Trophoblast cell (in vitro differentiated cells and primary cell): ENCODE measurements around the gene ACP6.

ENCODE experiments used
- DNase-seq, 2 donors: peaks; one replicate each; pipeline ENCODE4 v3.0.0-alpha.2; 2016
- H2AFZ ChIP-seq: 2 replicates; pipeline ENCODE4 v1.6.1; 2013; ENCODE audit warnings: low read length, moderate library complexity, mild to moderate bottlenecking; ENCODE audit not compliant: insufficient read depth, poor library complexity
- H2AK5ac ChIP-seq: 2 replicates; pipeline ENCODE4 v1.6.1; 2013; ENCODE audit warnings: mild to moderate bottlenecking, low read length
- H2BK120ac ChIP-seq: 2 replicates; pipeline ENCODE4 v1.6.1; 2013; ENCODE audit warnings: low read length, mild to moderate bottlenecking, moderate library complexity; ENCODE audit not compliant: insufficient read depth, poor library complexity
- H2BK12ac ChIP-seq: 2 replicates; pipeline ENCODE4 v1.6.1; 2013; ENCODE audit warnings: mild to moderate bottlenecking, low read length, moderate library complexity
- H2BK5ac ChIP-seq: 2 replicates; pipeline ENCODE4 v1.6.1; 2013; ENCODE audit warnings: low read length, low read depth, moderate library complexity, mild to moderate bottlenecking; ENCODE audit not compliant: poor library complexity
- H3K14ac ChIP-seq: 2 replicates; pipeline ENCODE4 v1.6.1; 2013; ENCODE audit warnings: mild to moderate bottlenecking, low read length
- H3K18ac ChIP-seq: 2 replicates; pipeline ENCODE4 v1.6.1; 2013; ENCODE audit warnings: mild to moderate bottlenecking, low read length
- H3K23ac ChIP-seq: 2 replicates; pipeline ENCODE4 v1.6.1; 2013; ENCODE audit warnings: low read length
- H3K27ac ChIP-seq: 2 replicates; pipeline ENCODE4 v1.5.1; 2013; ENCODE audit warnings: low read depth, mild to moderate bottlenecking, inconsistent platforms, low read length, moderate library complexity
- H3K27me3 ChIP-seq: 2 replicates; pipeline ENCODE4 v1.6.1; 2013; ENCODE audit warnings: inconsistent platforms, mild to moderate bottlenecking, low read length, moderate library complexity; ENCODE audit not compliant: insufficient read depth
- H3K36me3 ChIP-seq, 2 experiments: 1 replicate in 1 of 2; 2 replicates in 1 of 2; pipeline ENCODE4 v1.6.1; 2013; ENCODE audit warnings: low read length in 2 of 2, mild to moderate bottlenecking in 2 of 2, moderate library complexity in 1 of 2; ENCODE audit not compliant: insufficient read depth in 2 of 2, control insufficient read depth in 1 of 2
- H3K4ac ChIP-seq: 2 replicates; pipeline ENCODE4 v1.6.1; 2013; ENCODE audit warnings: low read depth, mild to moderate bottlenecking, low read length, moderate library complexity
- H3K4me1 ChIP-seq, 2 experiments: 1 replicate in 1 of 2; 2 replicates in 1 of 2; pipeline ENCODE4 v1.6.1; 2013; ENCODE audit warnings: low read length in 2 of 2, mild to moderate bottlenecking in 2 of 2, moderate library complexity in 1 of 2; ENCODE audit not compliant: insufficient read depth in 2 of 2, control insufficient read depth in 1 of 2
- H3K4me2 ChIP-seq: 2 replicates; pipeline ENCODE4 v1.6.1; 2013; ENCODE audit warnings: inconsistent platforms, mild to moderate bottlenecking, low read length, moderate library complexity
- H3K4me3 ChIP-seq: 2 replicates; pipeline ENCODE4 v1.5.1; 2013; ENCODE audit warnings: mild to moderate bottlenecking, low read depth, low read length, inconsistent platforms
- H3K79me1 ChIP-seq: one replicate; pipeline ENCODE4 v1.6.1; 2013; ENCODE audit warnings: low read length
- H3K79me2 ChIP-seq: 2 replicates; pipeline ENCODE4 v1.6.1; 2013; ENCODE audit warnings: low read length, mild to moderate bottlenecking; ENCODE audit not compliant: control insufficient read depth, insufficient read depth, poor library complexity
- H3K9ac ChIP-seq: 2 replicates; pipeline ENCODE4 v1.6.1; 2013; ENCODE audit warnings: mild to moderate bottlenecking, low read length
- H3K9me3 ChIP-seq: 2 replicates; pipeline ENCODE4 v1.6.1; 2013; ENCODE audit warnings: low read depth, mild to moderate bottlenecking, control low read depth, inconsistent platforms, low read length; ENCODE audit not compliant: insufficient read depth
- H4K12ac ChIP-seq: 2 replicates; pipeline ENCODE4 v1.6.1; 2013; ENCODE audit warnings: low read depth, mild to moderate bottlenecking, low read length, moderate library complexity
- H4K8ac ChIP-seq: 2 replicates; pipeline ENCODE4 v1.6.1; 2013; ENCODE audit warnings: low read depth, mild to moderate bottlenecking, low read length, moderate library complexity
- H4K91ac ChIP-seq: one replicate; pipeline ENCODE4 v1.6.1; 2013; ENCODE audit warnings: low read depth, mild to moderate bottlenecking, low read length, moderate library complexity
- WGBS: extraction: QIAGEN DNeasy Blood & Tissue Kit; methylation state at CpG from one replicate; pipeline ENCODE4 v1.1.7; 2013; ENCODE audit warnings: missing lambda C conversion rate; ENCODE audit not compliant: insufficient read length, insufficient coverage; ENCODE audit errors: extremely low coverage; 5-methylcytosine and 5-hydroxymethylcytosine counted together

ACP6 gene

GRCh38 chr1:147673816-147674215 is 3.5 kb upstream of the ACP6 start:
- H4K8ac ChIP-seq, result no peak overlapping the region
- H2BK5ac ChIP-seq, result no peak overlapping the region
- no peak overlapping the region for H3K4ac ChIP-seq
- H3K4me2 ChIP-seq, result no peak overlapping the region
- no peak overlapping the region for H3K14ac ChIP-seq
- no peak overlapping the region for H2AFZ ChIP-seq
- no peak overlapping the region for H3K9ac ChIP-seq
- no peak overlapping the region for H3K4me3 ChIP-seq
- peaks cover 2 to 3% of the 10 kb centered on the region in 2 experiments for H3K4me1 ChIP-seq
- no peaks in the 10 kb centered on the region for H3K9me3 ChIP-seq
- H2BK120ac ChIP-seq, result no peak overlapping the region
- no peak overlapping the region for H3K23ac ChIP-seq
- no peak overlapping the region for H4K91ac ChIP-seq
- H3K18ac ChIP-seq, result no peak overlapping the region
- H3K27me3 ChIP-seq, result no peaks in the 10 kb centered on the region
- H3K79me1 ChIP-seq, result no peaks in the 10 kb centered on the region
- no CpG with 5 or more reads among the region's 2 CpGs for WGBS
- no peak overlapping the region for H2BK12ac ChIP-seq
- no peak for DNase-seq
- no peak overlapping the region for H4K12ac ChIP-seq
- no peaks in the 10 kb centered on the region for H3K79me2 ChIP-seq
- H2AK5ac ChIP-seq, result no peak overlapping the region
- no peak overlapping the region for H3K27ac ChIP-seq
- H3K36me3 ChIP-seq, result no peaks in the 10 kb centered on the region

DNA sequence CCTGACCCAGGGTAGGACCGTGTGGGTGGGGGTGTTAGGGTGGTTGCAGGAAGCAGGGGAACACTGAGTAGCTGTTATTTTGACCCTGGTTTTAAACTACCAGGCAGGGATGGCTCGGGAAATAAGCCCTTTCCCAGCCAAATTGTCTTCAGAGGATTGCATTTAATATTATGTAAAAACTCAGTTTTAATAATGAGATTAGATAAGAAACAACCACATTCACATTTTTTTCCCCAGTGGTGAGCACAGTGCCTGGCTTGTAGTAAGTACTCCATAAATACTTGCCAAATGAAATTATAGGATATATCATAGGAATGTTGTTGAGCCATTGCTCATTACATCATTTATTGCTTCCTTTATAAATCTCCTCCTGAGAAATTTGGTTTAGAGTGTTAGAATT is 3.1 kb upstream of the ACP6 start:
- H3K79me2 ChIP-seq, result no peaks in the 10 kb centered on the region
- H3K23ac ChIP-seq, result no peak overlapping the region
- H3K4me3 ChIP-seq, result no peak overlapping the region
- H3K4me2 ChIP-seq, result no peak overlapping the region
- H3K79me1 ChIP-seq, result no peaks in the 10 kb centered on the region
- H3K9ac ChIP-seq, result no peak overlapping the region
- no peak overlapping the region for H2BK120ac ChIP-seq
- H2BK12ac ChIP-seq, result no peak overlapping the region
- H3K4me1 ChIP-seq, result peaks cover 2 to 3% of the 10 kb centered on the region in 2 experiments
- H4K8ac ChIP-seq, result no peak overlapping the region
- H3K27me3 ChIP-seq, result no peaks in the 10 kb centered on the region
- no peak overlapping the region for H2BK5ac ChIP-seq
- H3K18ac ChIP-seq, result no peak overlapping the region
- no peaks in the 10 kb centered on the region for H3K36me3 ChIP-seq
- no peak overlapping the region for H4K91ac ChIP-seq
- H3K4ac ChIP-seq, result no peak overlapping the region
- H4K12ac ChIP-seq, result no peak overlapping the region
- WGBS, result no CpG with 5 or more reads among the region's 2 CpGs
- no peak overlapping the region for H2AK5ac ChIP-seq
- no peak overlapping the region for H3K27ac ChIP-seq
- no peak overlapping the region for H2AFZ ChIP-seq
- H3K14ac ChIP-seq, result no peak overlapping the region
- DNase-seq, result no peak
- H3K9me3 ChIP-seq, result no peaks in the 10 kb centered on the region

DNA sequence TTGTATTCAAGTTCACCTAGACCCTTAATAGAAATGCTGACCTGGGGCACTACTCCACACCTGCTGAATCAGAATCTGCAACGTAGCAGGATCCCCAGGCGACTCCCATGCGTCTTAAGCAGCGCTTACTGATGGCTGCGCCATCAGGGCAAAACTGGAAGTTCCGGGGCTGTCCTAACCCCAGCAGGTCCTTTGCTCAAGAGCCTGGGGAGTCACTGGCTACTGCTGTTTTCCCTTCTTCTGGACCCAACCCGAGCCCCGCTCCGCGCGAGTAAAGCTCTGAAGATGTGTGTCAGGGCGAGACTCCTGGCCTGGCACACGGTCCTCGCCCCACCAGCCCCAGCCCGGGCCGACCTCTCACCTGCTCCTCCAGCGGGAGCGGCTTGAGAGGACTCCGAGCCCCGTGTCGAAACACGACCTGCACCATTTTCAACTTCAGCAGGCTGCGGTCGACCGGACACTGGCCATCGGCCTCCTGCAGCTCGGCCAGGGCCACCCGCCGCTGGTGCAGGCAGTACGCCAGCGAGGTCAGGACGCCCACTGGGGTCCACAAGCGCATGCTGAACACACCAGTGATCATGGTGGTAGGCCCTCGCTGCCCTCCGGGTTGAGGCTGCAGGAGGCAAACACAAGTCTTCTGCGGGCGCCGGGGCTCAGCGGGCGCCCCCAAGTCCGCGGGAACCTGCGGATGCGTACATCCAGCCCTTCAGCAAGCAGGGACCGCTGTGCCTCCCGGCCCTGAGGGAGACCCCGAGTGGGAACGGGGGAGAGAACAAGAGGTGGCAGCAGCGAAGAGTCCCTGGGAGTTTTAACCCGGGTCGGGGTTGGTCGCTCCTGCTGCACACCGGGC is 630 bp downstream of the ACP6 start:
- no peak overlapping the region for H2BK5ac ChIP-seq
- peak overlapping the region; percentile 34 for H4K8ac ChIP-seq
- H2BK120ac ChIP-seq, result no peak overlapping the region
- no peak overlapping the region for H3K23ac ChIP-seq
- H2AK5ac ChIP-seq, result no peak overlapping the region
- H3K9ac ChIP-seq, result peak overlapping the region; percentile 82
- H3K4me2 ChIP-seq, result peak overlapping the region; percentile 99
- H3K14ac ChIP-seq, result peak overlapping the region; percentile 16
- H4K12ac ChIP-seq, result peak overlapping the region; percentile 28
- peak overlapping the region; percentile 89 for H3K4me3 ChIP-seq
- no peaks in the 10 kb centered on the region for H3K27me3 ChIP-seq
- peak overlapping the region; percentile 1 for H4K91ac ChIP-seq
- peak; percentile 52 to 66 for DNase-seq
- H3K4me1 ChIP-seq, result peaks cover 2 to 3% of the 10 kb centered on the region in 2 experiments
- H3K18ac ChIP-seq, result peak overlapping the region; percentile 8
- H3K79me1 ChIP-seq, result no peaks in the 10 kb centered on the region
- no peaks in the 10 kb centered on the region for H3K9me3 ChIP-seq
- H3K36me3 ChIP-seq, result no peaks in the 10 kb centered on the region
- peak overlapping the region; percentile 88 for H2AFZ ChIP-seq
- H3K79me2 ChIP-seq, result no peaks in the 10 kb centered on the region
- no peak overlapping the region for H2BK12ac ChIP-seq
- WGBS, result no CpG with 5 or more reads among the region's 53 CpGs
- no peak overlapping the region for H3K27ac ChIP-seq
- no peak overlapping the region for H3K4ac ChIP-seq

DNA sequence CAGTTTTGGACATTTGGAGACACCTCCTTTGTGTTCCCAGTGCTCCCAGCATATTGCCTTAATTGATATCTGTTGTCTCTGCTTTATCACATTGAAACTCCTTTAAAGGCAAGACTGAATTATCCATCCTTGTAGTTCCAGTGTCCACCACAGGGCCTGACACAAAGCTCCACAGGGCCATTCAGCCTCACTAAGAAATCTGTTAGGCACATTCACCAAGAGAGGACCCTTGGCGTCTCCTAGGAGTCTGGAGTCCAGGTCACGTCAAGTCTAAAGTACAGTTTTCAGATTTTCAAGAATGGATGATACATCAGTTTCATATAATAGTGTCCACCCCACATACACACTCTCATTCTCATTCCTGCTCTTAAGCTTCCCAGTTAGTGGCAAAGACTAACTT is 4.8 kb downstream of the ACP6 start:
- H4K91ac ChIP-seq, result no peak overlapping the region
- H3K36me3 ChIP-seq, result no peaks in the 10 kb centered on the region
- H2AFZ ChIP-seq, result no peak overlapping the region
- no peak overlapping the region for H2BK12ac ChIP-seq
- no peak overlapping the region for H3K27ac ChIP-seq
- no peak overlapping the region for H3K4me2 ChIP-seq
- H2BK5ac ChIP-seq, result no peak overlapping the region
- no peak overlapping the region for H3K9ac ChIP-seq
- no peaks in the 10 kb centered on the region for H3K79me2 ChIP-seq
- H3K18ac ChIP-seq, result no peak overlapping the region
- no peak overlapping the region for H3K4ac ChIP-seq
- H3K4me1 ChIP-seq, result peaks cover 2 to 3% of the 10 kb centered on the region in 2 experiments
- no peak overlapping the region for H3K14ac ChIP-seq
- H3K27me3 ChIP-seq, result no peaks in the 10 kb centered on the region
- no peak overlapping the region for H2BK120ac ChIP-seq
- no peaks in the 10 kb centered on the region for H3K79me1 ChIP-seq
- no peak overlapping the region for H4K12ac ChIP-seq
- H3K4me3 ChIP-seq, result no peak overlapping the region
- H3K9me3 ChIP-seq, result no peaks in the 10 kb centered on the region
- no peak overlapping the region for H2AK5ac ChIP-seq
- H3K23ac ChIP-seq, result no peak overlapping the region
- H4K8ac ChIP-seq, result no peak overlapping the region
- peak in 1 of 2 donors; percentile 19 for DNase-seq
- WGBS, result no CpG with 5 or more reads among the region's 2 CpGs
